Keratinocyte (primary cell): Measurements from ENCODE around the gene TENT5A. TPM values are rescaled to one million over a fixed set of nuclear protein-coding genes. Genes with fewer than 3 reads are reported as not detected.
A peak's percentile ranks its signal among the peaks of the same experiment; 100 is the strongest.

Experiments used
- DNase-seq: peaks from one replicate; pipeline ENCODE4 v3.0.0-alpha.2; 2011; ENCODE audit warnings: low read depth, missing footprints, low spot score
- FAIRE-seq: peaks from 2 replicates; lab custom pipeline; 2011; peaks lifted over from hg19 to GRCh38; lab: Jason Lieb, UNC
- H2AFZ ChIP-seq: 2 replicates; pipeline ENCODE4 v1.6.0; 2012; ENCODE audit warnings: low read length, control low read depth, inconsistent platforms; ENCODE audit not compliant: control insufficient read depth
- H3K27ac ChIP-seq: 2 replicates; pipeline ENCODE4 v1.5.1; 2011; ENCODE audit warnings: low read length; ENCODE audit not compliant: control insufficient read depth, insufficient read depth
- H3K27me3 ChIP-seq: 3 replicates; pipeline ENCODE4 v1.6.0; 2011; ENCODE audit warnings: low read length; ENCODE audit not compliant: control insufficient read depth, insufficient read depth; ENCODE audit errors: extremely low read depth
- H3K36me3 ChIP-seq, 2 experiments: 2 replicates in 1 of 2; 3 replicates in 1 of 2; pipeline ENCODE4 v1.5.1; 2011; ENCODE audit warnings: low read length in 2 of 2, mild to moderate bottlenecking in 1 of 2; ENCODE audit not compliant: control insufficient read depth in 2 of 2, insufficient read depth in 2 of 2; ENCODE audit errors: extremely low read depth in 1 of 2
- H3K4me1 ChIP-seq: 3 replicates; pipeline ENCODE4 v1.5.1; 2011; ENCODE audit warnings: low read length; ENCODE audit not compliant: control insufficient read depth, insufficient read depth; ENCODE audit errors: extremely low read depth
- H3K4me2 ChIP-seq: 3 replicates; pipeline ENCODE4 v1.6.0; 2011; ENCODE audit warnings: low read depth, low read length; ENCODE audit not compliant: control insufficient read depth, insufficient read depth; ENCODE audit errors: extremely low read depth
- H3K4me3 ChIP-seq, 3 experiments: fragments of 200-600 bp in 1 of 3; sonication (generic) in 1 of 3; 2 replicates in 2 of 3; 3 replicates in 1 of 3; pipeline ENCODE4 v1.5.1; 2011 to 2016; ENCODE audit warnings: low read length in 3 of 3, mild to moderate bottlenecking in 3 of 3, control low read depth in 2 of 3, inconsistent platforms in 1 of 3, low read depth in 1 of 3, mixed read lengths in 1 of 3, mixed run types in 1 of 3, moderate library complexity in 1 of 3; ENCODE audit not compliant: control insufficient read depth in 2 of 3, insufficient read depth in 2 of 3; ENCODE audit errors: extremely low read depth in 1 of 3
- H3K79me2 ChIP-seq: 2 replicates; pipeline ENCODE4 v1.6.0; 2012; ENCODE audit warnings: low read length; ENCODE audit not compliant: control insufficient read depth, insufficient read depth
- H3K9ac ChIP-seq: 3 replicates; pipeline ENCODE4 v1.6.0; 2011; ENCODE audit warnings: low read length; ENCODE audit not compliant: control insufficient read depth, insufficient read depth; ENCODE audit errors: extremely low read depth
- H3K9me1 ChIP-seq: 3 replicates; pipeline ENCODE4 v1.6.0; 2011; ENCODE audit warnings: low read length; ENCODE audit not compliant: control insufficient read depth, insufficient read depth; ENCODE audit errors: extremely low read depth
- H3K9me3 ChIP-seq: 2 replicates; pipeline ENCODE4 v1.5.1; 2012; ENCODE audit warnings: low read depth, low read length; ENCODE audit not compliant: control insufficient read depth
- H4K20me1 ChIP-seq: 3 replicates; pipeline ENCODE4 v1.6.0; 2011; ENCODE audit warnings: low read length; ENCODE audit not compliant: control insufficient read depth, insufficient read depth; ENCODE audit errors: extremely low read depth
- CTCF ChIP-seq, 3 experiments: IDR thresholded peaks in 1 of 3; conservative IDR thresholded peaks in 1 of 3; optimal IDR thresholded peaks in 1 of 3; 2 replicates in 2 of 3; 3 replicates in 1 of 3; pipeline versions ENCODE3 to v1.5.1; 2011; ENCODE audit warnings: low read length in 3 of 3, mild to moderate bottlenecking in 3 of 3, moderate library complexity in 2 of 3, control low read depth in 1 of 3, inconsistent platforms in 1 of 3; ENCODE audit not compliant: insufficient read depth in 2 of 3; ENCODE audit errors: extremely low read depth in 1 of 3
- EZH2 ChIP-seq: IDR thresholded peaks from one replicate; pipeline ENCODE4 v1.6.1; 2012; ENCODE audit warnings: inconsistent platforms, mild to moderate bottlenecking, low read length, moderate library complexity
- dilution Hi-C: fragments of 300-500 bp; cut with MboI; formaldehyde crosslinking; loops from one replicate; pipeline ENCODE4 v1.7.0; 2020; ENCODE audit warnings: low sequenced_read_pairs; ENCODE audit not compliant: extremely low pct_ligation_motif_present
- polyA plus RNA-seq, 5 experiments: library from polyadenylated mRNA; depleted of rRNA in 3 of 5; stranded (reverse) in 3 of 5; stranded (forward) in 1 of 5; unstranded in 1 of 5; fragments of >200 nt; gene quantifications; 1 replicate in 1 of 5; 2 replicates in 3 of 5; 3 replicates in 1 of 5; pipeline versions ENCODE4 v1.2.1 to v1.2.3, GENCODE V29; 2011 to 2012; ENCODE audit warnings: missing spikeins in 2 of 5, low read depth in 1 of 5, low replicate concordance in 1 of 5

TENT5A gene
- polyA plus RNA-seq, 1 donor (not counting 4 experiments of a cell fraction or from before 2014, with no cell fraction given): 1.6 TPM

- FAIRE-seq (no peak), DNase-seq (no peak)
- Histone ChIP-seq H3K4me1 (peaks cover 20% of the 10 kb centered on the region), H3K27me3 (no peaks in the 10 kb centered on the region), H3K9me1 (no peaks in the 10 kb centered on the region), H3K27ac (no peak overlapping the region), H3K4me3 (no peak overlapping the region), H3K9ac (no peak overlapping the region), H4K20me1 (no peaks in the 10 kb centered on the region), H3K9me3 (no peaks in the 10 kb centered on the region), H3K4me2 (peak overlapping the region; percentile 92), H3K79me2 (no peaks in the 10 kb centered on the region), H2AFZ (no peak overlapping the region), H3K36me3 (no peaks in the 10 kb centered on the region)
- dilution Hi-C loops: no loop called here
- TF ChIP-seq CTCF (optimal IDR thresholded peaks at IDR 0.05 in 1 of 3, IDR thresholded peaks at IDR 0.05 in 1 of 3, conservative IDR thresholded peaks at IDR 0.05 in 1 of 3; ENCODE audit: extremely low read depth in 1 of 3, insufficient read depth in 2 of 3, low read length in 3 of 3): no peak
Measured at GRCh38 chr6:81749707-81750106, 2.8 kb downstream of the TENT5A start.

GRCh38 chr6:81748994-81749393, 3.5 kb downstream of the TENT5A start:
- no peaks in the 10 kb centered on the region for H3K36me3 ChIP-seq
- dilution Hi-C loops: no loop called here
- H3K79me2 ChIP-seq: no peaks in the 10 kb centered on the region
- H3K27ac ChIP-seq: no peak overlapping the region
- no peaks in the 10 kb centered on the region for H4K20me1 ChIP-seq
- no peaks in the 10 kb centered on the region for H3K9me1 ChIP-seq
- FAIRE-seq (no peak), DNase-seq (no peak)
- H3K9me3 ChIP-seq: no peaks in the 10 kb centered on the region
- no peaks in the 10 kb centered on the region for H3K27me3 ChIP-seq
- no peak overlapping the region for H3K4me3 ChIP-seq
- no peak overlapping the region for H3K9ac ChIP-seq
- H3K4me2 ChIP-seq: no peak overlapping the region
- H3K4me1 ChIP-seq: peaks cover 20% of the 10 kb centered on the region
- H2AFZ ChIP-seq: no peak overlapping the region
- TF ChIP-seq EZH2: no peak
- TF ChIP-seq CTCF (optimal IDR thresholded peaks at IDR 0.05 in 1 of 3, IDR thresholded peaks at IDR 0.05 in 1 of 3, conservative IDR thresholded peaks at IDR 0.05 in 1 of 3; ENCODE audit: extremely low read depth in 1 of 3, insufficient read depth in 2 of 3, low read length in 3 of 3): no peak
